Measurements from ENCODE around the gene ACTR10.
"Not testable (repeated sequence)": the region's sequence is repeated elsewhere in the genome, so short reads cannot be mapped to it uniquely, and the experiment has no call there.

The ACTR10 gene

GRCh38 chr14:58216544-58216943 lies 16.6 kb downstream of the ACTR10 start:
- DNase-seq (ENCODE audit: low read depth in 2 of 2) = no peak

- DNase-seq (ENCODE audit: low read depth in 2 of 2) = no peak
Observed at GRCh38 chr14:58227096-58227819, 27.3 kb downstream of the ACTR10 start.

GRCh38 chr14:58238252-58239243 lies 38.6 kb downstream of the ACTR10 start:
- DNase-seq (ENCODE audit: low read depth in 2 of 2) = no peak

DNA sequence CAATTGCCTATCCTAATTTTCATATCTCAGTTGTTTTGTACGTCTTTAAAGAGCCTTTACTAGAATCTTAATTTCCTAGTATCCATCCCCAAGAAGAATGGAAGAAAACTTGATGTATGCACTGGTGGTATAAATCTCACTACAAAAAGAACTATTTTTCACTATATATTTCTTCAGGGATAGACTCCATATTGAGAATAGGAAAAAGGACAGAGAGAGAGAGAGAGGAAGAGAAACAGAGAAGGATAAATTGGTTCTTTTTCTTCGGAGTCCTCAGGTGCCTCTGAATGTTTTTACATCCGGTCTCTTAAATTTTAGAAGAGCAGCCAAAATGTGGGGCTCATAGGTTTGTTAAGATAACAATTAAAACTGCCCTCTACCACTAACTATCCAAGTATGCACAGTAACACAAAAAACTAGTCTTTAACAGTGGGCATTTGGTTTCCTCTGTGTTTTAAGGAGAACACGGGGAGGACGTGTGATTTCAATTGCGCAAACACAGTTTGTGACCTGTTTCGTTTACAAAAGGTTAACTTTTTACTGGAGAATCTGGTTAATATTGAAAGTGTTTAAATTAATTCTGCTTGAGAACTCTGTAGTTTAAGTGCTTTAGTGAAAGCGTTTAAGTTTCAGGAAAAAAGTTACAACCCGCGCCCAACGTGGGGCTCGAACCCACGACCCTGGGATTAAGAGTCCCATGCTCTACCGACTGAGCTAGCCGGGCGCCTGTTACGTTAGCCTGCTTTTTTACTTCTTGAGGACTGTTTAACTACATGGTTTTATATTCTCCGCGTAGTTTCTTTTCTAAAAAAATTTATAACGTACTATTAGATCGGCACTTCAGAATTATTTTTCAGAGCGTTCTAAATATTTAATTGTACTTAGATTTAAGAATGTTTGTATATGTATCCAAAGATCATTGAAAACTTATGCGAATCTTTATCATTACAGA lies 39.6 kb downstream of the ACTR10 start:
- peak; percentile 51 to 67 for DNase-seq (ENCODE audit: low read depth in 2 of 2)

GRCh38 chr14:58243790-58244555 lies 44.0 kb downstream of the ACTR10 start:
- no peak for DNase-seq (ENCODE audit: low read depth in 2 of 2)

- DNase-seq (ENCODE audit: low read depth in 2 of 2) = peak; percentile 95 to 96
Observed at GRCh38 chr14:58244556-58245387, 44.8 kb downstream of the ACTR10 start, which contains the start of gene PSMA3. Gene PSMA3, plus strand, starts transcription at chr14:58244843. Its CDS starts 78 bp downstream, at chr14:58244921.

DNA sequence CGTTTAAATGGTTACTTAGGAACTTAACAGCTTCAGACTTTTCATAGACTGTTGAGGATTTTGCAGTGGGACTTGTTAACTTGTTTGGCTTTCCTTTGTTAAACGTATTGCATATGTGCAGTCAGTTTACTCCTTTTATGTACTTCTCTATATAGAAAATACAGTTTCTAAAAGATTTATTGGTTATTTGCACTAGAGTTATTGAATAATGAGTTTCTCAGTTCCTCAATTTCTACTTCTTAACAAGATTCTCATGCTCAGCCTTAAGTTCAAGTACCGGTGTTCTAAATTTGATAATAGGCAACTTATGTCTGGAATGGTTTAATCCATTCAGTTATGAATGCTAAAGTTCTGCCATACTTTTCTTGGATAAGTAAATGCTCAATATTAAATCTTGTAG lies 45.6 kb downstream of the ACTR10 start:
- no peak for DNase-seq (ENCODE audit: low read depth in 2 of 2)

DNA sequence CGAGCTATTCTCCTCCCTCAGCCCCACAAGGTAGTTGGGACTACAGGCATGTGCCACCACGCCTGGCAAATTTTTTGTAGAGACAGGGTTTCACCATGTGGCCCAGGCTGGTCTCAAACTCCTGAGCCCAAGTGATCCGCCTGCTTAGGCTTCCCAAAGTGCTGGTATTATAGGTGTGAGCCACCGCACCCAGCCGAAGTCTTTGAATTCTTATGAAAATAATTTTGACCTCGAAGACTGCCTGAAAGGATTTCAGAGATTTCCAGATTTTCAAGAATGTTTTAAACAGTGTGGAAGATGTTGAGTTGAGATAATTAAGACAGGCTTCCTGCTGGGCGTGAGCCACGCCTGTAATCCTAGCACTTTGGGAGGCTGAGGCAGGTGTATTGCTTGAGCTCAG lies 49.7 kb downstream of the ACTR10 start:
- no peak for DNase-seq (ENCODE audit: low read depth in 2 of 2)

- no peak for DNase-seq (ENCODE audit: low read depth in 2 of 2)
Observed at GRCh38 chr14:58258156-58258555, 58.2 kb downstream of the ACTR10 start.

DNA sequence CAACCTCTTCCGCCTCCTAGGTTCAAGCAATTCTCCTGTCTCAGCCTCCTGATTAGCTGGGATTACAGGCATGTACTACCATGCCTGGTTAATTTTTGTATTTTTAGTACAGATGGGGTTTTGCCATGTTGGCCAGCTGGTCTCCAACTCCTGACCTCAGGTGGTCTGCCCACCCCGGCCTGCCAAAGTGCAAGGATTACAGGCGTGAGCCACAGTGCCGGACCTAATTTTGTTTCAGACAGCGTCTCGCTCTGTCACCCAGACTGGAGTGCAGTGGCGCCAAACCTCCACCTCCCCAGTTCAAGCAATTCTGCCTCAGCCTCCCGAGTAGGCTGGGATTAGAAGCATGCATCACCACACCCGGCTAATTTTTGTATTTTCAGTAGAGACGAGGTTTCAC lies 62.1 kb downstream of the ACTR10 start:
- DNase-seq (ENCODE audit: low read depth in 2 of 2) = not testable (repeated sequence)

DNA sequence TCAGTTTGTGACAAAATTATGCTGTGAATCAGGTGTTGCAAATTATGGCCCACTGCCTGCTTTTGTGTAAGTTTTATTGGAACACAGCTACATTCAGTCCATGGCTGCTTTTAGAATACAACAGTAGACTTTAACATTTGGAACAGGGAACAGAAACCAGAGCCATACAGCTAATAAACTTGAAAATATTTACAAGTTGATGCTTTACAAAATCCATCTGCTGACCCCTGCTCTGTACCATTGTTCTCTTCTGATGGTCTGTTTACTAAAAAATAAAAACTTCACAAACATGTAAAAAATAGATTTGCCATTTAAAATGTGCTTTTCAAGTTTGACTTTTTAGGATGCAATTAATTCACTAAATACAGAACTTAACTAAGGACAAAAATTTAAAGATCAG lies 65.5 kb downstream of the ACTR10 start:
- no peak for DNase-seq (ENCODE audit: low read depth in 2 of 2)

DNA sequence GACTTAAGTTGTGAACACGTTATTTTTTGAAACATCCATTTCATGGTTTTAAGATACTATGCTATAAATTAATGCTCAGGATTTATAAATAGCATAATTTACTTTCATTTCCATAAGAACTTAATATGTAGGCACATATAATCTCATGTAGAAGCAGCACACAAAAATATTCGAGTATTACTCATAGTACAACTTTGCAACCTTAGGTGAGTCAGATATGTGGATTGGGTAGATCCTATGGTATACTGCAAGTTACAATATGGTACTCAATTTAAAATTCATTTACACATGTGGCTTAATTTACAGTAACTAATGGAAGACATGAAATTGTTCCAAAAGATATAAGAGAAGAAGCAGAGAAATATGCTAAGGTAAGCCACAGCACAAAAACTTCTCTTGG lies 70.7 kb downstream of the ACTR10 start:
- no peak for DNase-seq (ENCODE audit: low read depth in 2 of 2)

DNA sequence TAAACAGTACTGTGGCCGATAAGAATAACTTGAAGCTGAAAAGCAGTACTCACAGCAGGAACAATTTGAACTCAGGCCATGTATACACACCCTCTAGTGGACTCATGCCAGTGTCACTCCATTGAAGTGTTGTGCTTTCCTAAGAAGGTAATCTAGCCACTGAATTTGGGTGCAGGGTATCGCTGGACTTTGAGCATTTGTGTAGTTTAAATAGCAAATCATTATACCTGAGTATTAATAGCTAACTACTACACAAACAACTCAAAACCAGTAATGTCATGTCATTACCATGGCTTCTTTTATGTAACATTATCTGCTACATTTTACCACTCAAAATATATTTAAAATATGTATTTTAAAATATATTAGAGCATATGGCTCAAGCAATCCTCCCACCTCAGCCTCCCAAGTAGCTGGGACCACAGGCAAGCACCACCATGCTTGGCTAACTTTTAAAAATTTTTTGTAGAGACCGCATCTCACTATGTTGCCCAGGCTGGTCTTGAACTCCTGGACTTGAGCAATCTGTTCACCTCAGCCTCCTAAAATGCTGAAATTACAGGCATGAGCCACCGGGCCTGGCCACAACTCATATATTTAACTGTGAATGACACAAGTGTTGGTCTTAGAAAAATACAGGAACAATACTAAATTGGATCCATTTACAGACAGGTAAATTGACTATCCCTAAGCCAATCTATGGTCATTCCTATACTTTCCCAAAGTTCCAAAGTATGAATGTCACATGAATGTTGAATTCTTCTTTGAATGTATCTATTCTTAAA lies 72.8 kb downstream of the ACTR10 start:
- no peak for DNase-seq (ENCODE audit: low read depth in 2 of 2)

GRCh38 chr14:58274881-58275280 lies 74.9 kb downstream of the ACTR10 start:
- no peak for DNase-seq (ENCODE audit: low read depth in 2 of 2)

- DNase-seq (ENCODE audit: low read depth in 2 of 2) = no peak
Observed at GRCh38 chr14:58275527-58276190, 75.7 kb downstream of the ACTR10 start.

DNA sequence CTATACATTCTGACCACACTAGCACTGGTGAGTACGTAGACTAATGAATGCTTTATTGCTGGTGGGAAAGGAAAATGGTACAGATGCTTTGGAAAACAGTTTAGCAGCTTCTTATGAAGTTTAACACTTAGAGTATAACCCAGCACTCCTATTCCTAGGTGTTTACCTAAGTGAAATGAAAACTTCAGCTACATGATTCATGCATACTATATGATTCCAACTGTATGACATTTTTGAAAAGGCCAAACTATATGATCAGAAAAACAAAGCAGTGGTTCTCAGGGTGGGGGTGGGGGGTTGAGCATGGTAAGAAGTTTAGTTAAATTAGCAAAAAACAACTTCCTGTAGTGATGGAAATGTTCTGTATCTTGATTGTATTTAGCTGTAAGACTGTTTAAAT lies 76.3 kb downstream of the ACTR10 start:
- DNase-seq (ENCODE audit: low read depth in 2 of 2) = no peak

- no peak for DNase-seq (ENCODE audit: low read depth in 2 of 2)
Observed at GRCh38 chr14:58278177-58278576, 78.2 kb downstream of the ACTR10 start.

GRCh38 chr14:58280954-58281787 lies 81.2 kb downstream of the ACTR10 start:
- DNase-seq (ENCODE audit: low read depth in 2 of 2) = no peak
